NK-92 treated with Interleukin-12 subunit alpha and Interleukin-12 subunit beta, amount 100 ng/mL, for 24 hours (cell line): Measurements from ENCODE around the gene MDN1.
"Not testable (repeated sequence)": the region's sequence is repeated elsewhere in the genome, so short reads cannot be mapped to it uniquely, and the experiment has no call there.

Experiments used
- DNase-seq: peaks from one replicate; lab custom pipeline; 2025; lab: John Stamatoyannopoulos, UW

Gene MDN1, protein sequence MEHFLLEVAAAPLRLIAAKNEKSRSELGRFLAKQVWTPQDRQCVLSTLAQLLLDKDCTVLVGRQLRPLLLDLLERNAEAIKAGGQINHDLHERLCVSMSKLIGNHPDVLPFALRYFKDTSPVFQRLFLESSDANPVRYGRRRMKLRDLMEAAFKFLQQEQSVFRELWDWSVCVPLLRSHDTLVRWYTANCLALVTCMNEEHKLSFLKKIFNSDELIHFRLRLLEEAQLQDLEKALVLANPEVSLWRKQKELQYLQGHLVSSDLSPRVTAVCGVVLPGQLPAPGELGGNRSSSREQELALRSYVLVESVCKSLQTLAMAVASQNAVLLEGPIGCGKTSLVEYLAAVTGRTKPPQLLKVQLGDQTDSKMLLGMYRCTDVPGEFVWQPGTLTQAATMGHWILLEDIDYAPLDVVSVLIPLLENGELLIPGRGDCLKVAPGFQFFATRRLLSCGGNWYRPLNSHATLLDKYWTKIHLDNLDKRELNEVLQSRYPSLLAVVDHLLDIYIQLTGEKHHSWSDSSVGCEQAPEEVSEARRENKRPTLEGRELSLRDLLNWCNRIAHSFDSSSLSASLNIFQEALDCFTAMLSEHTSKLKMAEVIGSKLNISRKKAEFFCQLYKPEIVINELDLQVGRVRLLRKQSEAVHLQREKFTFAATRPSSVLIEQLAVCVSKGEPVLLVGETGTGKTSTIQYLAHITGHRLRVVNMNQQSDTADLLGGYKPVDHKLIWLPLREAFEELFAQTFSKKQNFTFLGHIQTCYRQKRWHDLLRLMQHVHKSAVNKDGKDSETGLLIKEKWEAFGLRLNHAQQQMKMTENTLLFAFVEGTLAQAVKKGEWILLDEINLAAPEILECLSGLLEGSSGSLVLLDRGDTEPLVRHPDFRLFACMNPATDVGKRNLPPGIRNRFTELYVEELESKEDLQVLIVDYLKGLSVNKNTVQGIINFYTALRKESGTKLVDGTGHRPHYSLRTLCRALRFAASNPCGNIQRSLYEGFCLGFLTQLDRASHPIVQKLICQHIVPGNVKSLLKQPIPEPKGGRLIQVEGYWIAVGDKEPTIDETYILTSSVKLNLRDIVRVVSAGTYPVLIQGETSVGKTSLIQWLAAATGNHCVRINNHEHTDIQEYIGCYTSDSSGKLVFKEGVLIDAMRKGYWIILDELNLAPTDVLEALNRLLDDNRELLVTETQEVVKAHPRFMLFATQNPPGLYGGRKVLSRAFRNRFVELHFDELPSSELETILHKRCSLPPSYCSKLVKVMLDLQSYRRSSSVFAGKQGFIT (N-terminal part only)

DNA sequence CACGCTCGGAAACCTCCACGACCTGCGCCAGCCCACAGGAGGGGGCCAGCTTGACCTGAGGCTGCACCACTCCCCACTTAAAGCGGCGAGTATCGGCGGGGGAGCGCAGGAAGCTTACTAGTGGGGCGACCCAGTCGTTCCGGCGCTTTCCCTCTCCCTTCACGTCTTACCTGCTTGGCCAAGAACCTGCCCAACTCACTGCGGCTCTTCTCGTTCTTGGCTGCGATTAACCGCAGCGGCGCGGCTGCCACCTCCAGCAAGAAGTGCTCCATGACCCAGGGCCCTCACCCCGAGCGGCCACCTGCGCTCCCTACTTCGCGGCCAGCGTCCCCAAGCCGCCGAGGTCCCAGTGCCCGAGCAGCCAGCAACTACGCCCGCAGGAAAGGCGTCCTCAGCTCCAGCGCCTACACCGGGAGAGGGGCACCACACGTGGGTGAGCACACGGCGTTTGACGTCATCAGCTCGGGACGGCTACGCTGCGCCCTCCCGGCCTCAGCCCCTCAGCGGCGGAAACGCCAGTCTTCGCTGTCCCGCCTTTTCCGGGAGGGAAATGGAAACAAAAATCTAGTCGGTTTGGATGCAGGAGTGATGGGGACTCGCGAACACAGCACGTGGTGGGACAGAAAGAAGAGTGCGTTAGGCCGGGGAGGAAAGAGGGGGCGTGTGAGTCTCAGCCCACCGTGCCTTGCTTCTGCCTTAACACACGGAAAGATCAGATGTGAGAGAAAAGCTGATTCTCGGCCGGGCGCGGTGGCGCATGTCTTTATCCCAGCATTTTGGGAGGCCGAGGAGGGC, at the start of gene MDN1:
Gene MDN1 (minus strand): TSS at position 459 of the 795 bp plus-strand sequence. CDS start 187 bp downstream, at position 272.
- DNase-seq, result peak; percentile 81

- no peak for DNase-seq
Measured at GRCh38 chr6:89866024-89866678, 46.6 kb upstream of the MDN1 start.

DNA sequence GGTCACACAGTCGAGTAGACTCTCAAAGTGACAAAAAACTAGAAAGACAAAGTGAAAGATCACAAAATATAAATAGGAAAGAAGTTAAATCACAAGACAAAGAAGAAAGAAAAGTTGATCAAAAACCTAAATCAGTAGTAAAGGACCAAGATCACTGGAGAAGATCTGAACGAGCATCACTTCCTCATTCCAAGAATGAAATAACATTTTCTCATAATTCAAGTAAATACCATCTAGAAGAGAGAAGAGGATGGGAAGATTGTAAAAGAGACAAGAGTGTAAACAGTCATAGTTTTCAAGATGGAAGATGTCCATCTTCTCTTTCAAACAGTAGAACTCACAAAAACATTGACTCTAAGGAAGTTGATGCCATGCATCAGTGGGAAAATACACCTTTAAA, 43.1 kb upstream of the MDN1 start:
- DNase-seq, result no peak

DNA sequence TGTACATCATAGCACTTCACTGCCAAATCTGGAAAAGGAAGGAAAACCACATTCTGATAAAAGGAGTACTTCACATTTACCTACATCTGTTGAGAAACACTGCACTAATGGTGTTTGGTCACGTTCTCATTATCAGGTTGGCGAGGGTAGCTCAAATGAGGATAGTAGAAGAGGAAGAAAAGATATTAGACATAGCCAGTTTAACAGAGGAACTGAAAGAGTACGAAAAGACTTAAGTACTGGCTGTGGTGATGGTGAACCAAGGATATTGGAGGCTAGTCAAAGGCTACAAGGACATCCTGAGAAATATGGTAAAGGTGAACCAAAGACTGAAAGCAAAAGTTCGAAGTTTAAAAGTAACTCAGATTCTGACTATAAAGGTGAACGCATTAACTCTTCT, 42.7 kb upstream of the MDN1 start:
- DNase-seq, result no peak

DNA sequence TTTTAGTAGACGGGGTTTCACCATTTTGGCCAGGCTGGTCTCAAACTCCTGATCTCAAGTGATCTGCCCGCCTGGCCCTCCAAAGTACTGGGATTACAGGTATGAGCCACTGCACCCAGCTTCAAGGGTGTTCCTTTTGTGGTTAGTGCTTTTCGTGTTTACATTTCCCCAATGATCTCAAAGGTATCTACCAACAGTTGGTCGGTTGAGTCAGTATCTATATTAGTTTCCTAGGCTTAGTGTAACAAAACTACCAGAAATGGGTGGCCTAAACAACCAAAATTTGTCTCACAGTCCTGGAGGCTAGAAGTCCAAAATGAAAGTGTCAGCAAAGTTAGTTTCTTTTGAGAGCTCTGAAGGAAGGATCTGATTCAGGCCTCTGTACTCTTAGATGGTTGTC, 40.1 kb upstream of the MDN1 start:
- DNase-seq, result no peak

DNA sequence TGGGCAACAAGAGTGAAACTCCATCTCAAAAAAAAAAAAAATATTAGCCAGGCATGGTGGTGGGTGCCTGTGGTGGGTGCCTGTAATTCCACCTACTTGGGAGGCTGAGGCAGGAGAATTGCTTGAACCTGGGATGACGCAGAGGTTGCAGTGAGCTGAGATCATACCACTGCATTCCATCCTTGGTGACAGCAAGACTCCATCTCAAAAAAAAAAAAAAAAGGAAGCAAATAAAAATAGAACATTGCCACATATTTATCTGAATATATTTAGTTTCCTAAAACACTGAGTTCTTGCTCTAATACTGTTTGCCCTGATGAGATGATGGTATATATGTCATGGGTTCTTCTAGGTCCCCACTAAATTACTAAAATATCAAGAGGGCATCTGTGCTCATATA, 38.4 kb upstream of the MDN1 start:
- DNase-seq, result no peak

- DNase-seq, result no peak
Measured at GRCh38 chr6:89853068-89853467, 33.5 kb upstream of the MDN1 start.

GRCh38 chr6:89847513-89847912, 27.9 kb upstream of the MDN1 start:
- not testable (repeated sequence) for DNase-seq

DNA sequence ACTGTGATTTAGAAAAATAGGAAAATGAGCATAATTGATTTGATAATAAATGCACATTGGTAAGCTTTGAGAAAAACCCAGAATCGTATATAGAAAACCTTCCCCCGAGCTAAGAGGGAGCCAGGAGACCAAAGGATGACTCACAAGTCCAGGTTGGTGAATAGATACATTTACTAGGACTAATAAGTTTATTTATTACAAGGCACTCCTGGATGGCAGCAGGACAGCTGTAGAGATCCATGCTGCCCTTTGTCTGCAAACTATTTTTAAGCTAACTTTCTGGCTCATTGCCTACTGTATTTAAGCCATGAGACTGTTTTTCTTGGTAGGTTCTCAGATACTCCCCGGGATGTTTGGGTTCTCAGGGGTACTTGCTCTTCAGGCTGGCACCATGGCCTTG, 23.5 kb upstream of the MDN1 start:
- no peak for DNase-seq

DNA sequence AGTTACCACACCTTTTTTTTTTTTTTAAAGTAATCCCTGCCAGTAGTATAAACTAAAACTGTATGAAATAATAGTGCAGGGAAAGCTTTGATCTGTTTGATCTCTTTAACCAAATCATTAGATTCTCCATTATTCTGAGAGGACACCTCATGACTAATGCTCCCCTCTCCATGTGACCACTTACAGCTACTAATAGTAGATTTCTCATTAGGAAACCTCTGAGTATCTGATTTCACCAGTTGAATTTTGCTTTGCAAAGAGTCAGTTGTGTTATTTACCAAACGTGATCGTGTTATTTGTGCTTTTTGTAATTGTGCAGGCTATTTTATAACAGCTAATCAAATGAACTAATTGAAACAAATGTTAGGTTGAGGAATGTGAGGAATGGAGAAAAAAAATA, 22.6 kb upstream of the MDN1 start:
- no peak for DNase-seq

GRCh38 chr6:89840538-89840937, 20.9 kb upstream of the MDN1 start:
- no peak for DNase-seq

DNA sequence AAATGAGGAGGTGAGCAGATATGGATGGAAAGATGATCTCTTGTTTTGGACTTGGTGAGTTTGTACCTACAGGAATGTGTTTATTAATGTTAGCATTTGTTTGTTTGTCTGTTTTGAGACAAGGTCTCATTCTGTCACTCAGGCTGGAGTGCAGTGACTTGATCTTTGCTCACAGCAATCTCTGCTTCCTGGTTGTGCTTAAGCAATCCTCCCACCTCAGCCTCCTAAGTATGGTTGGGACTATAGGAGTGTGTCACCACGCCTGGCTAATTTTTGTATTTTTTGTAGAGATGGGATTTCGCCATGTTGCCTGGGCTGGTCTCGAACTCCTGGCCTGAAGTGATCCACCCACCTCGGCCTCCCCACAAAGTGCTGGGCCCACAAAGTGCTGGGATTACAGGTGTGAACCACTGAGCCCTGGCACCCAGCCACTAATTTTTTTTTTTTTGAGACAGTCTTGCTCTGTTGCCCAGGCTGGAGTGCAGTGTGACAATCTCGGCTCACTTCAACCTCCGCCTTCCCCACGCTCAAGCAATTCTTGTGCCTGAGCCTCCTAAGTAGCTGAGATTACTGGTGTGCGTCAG, 17.1 kb upstream of the MDN1 start:
- no peak for DNase-seq

DNA sequence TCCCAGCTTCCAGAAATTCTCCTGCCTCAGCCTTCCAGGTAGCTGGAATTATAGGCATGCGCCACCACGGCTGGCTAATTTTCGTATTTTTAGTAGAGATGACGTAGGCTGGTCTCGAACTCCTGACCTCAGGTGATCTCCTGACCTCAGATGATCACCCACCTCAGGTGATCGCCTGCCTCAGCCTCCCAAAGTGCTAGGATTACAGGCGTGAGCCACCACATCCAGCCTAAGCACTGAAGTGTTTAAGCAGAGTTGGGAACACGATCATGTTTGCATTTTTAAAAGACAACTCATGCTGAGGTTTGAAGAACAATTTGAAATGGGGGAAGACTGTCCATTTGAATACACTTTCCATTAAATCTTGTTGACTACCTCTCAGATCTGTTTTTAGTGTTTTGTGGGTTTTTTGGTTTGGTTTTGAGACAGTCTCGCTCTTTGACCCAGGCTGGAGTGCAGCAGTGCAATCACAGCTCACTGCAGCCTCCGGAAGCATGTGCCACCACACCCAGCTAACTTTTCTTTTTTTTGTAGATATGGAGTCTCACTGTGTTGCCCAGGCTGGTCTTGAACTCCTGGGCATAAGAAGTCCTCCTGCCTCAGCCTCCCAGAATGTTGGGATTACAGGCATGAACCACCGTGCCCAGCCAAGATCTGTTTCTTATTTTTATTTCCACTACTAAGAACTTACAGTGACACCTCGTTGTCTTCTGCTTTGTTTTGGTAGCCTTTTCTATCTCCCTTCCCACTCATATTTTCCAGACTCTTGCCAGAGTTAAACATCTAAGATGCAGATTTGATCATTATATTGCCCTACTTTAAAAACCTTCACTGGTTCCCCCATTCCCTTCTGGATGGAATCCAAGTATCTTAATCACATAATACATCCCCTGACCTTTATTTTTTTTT, 15.5 kb upstream of the MDN1 start:
- DNase-seq, result no peak

GRCh38 chr6:89830170-89830809, 10.7 kb upstream of the MDN1 start:
- DNase-seq, result no peak

DNA sequence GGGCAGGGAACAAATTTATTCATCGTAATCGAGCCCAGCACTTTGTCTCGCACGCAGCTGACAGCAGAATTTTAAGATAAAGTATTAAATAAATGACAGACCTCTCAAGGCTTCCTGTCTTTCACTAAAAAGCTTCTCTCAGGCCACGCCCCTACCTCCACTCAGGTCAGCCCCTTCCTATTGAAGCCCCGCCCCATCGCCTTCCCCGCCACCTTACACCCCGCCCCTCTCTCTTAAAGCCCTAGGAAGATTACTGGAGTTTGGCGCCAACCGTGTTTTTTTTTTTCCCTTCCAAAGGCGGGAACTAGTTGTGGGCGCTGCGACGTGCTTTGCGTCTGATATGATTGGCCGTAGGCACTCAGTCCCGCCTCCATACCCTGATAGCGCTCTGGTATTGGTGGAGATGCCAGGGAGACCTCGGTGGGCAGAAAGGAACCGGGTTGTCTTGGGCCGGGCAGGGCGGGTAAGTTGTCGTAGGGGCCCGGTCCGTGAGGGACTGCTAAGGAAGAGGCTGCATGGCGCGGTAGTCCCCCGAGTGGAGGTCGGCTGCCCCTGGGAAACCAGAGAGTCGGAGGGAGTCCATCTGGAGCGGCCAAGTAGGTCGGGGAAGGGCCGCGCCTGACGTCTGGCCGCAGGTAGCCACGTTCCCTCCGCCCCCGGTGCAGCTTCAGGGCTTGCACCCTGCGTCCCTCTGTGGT, 10.0 kb upstream of the MDN1 start, which contains the start of gene CASP8AP2:
Gene CASP8AP2 (plus strand): TSS at position 409 of the 698 bp plus-strand sequence.
- peak; percentile 99 for DNase-seq

- no peak for DNase-seq
Measured at GRCh38 chr6:89828988-89829471, 9.4 kb upstream of the MDN1 start.

- not testable (repeated sequence) for DNase-seq
Measured at GRCh38 chr6:89828475-89828987, 8.9 kb upstream of the MDN1 start.

GRCh38 chr6:89826029-89826528, 6.5 kb upstream of the MDN1 start:
- no peak for DNase-seq
